Cerebellar nuclear complex (tissue), 1 donor: ENCODE measurements around the gene SLC66A2.
A peak's percentile ranks its signal among the peaks of the same experiment; 100 is the strongest.
"Not testable (repeated sequence)": the region's sequence is repeated elsewhere in the genome, so short reads cannot be mapped to it uniquely, and the experiment has no call there.

Source experiments
- DNase-seq, 2 experiments: peaks; one replicate each; lab custom pipeline; 2025; lab: John Stamatoyannopoulos, UW

The SLC66A2 gene

DNA sequence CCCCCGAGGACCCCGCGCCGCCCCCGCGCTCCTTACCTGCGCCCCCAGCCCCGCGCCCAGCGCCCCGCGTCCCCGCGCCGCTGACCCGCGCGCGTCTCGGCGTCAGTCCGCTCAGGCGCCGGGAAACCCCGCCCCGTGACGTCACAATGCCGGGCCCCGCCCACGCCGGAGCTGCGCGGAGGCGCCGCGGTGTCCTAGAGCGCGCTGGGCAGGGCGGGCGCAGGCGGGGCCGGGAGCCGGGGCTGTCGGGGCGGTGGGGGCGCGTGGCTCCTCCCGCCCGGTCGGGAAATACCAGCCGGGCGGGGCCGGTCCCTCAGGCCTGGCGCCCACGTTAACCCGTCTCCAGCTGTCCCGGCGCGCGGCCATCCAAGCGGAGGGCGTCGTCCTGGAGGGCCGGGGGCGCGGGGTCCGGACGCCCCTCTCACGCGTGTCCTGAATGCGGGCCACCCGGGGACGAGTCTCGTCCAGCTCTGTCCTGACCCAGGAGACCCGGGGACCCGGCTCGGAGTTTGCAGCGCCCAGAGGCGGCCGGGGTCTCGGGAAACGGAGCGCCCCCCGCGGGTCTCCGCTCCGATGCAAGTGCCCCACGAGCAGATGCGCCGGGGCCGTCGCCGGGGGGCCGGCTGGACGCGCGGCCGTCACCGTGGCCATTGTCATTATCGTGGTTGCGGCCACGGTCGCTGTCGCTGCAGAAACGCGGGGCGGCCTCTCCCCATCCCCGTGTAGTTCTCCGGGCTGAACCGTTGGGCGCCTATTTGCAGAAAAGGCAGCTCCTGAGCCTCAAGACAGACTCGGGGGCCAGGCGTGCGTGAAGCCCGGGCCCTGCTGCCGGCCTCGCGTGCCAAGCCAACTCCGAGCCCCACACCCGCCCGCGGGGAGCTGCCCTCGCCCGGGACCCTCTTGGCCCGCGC lies at the start of gene SLC66A2:
SLC66A2 (minus strand) TSS at position 109 of the 911 bp plus-strand sequence. CDS start 727 bp downstream, outside the sequence.
- peak in 1 of 2 experiments; percentile 47 for DNase-seq

DNA sequence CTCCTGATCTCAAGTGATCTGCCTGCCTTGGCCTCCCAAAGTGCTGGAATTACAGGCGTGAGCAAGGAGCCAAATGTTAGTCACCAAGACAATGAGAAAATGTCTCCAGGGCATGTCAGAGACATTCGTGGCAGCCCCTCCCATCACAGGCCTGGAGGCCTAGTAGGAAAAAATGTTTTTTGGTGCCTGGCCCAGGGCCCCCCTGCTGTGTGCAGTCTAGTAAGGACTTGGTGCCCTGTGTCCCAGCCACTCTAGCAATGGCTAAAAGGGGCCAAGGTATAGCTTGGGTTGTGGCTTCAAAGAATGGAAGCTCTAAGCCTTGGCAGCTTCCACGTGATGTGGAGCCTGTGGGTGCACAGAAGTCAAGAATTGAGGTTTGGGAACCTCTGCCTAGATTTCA lies 49.4 kb upstream of the SLC66A2 start:
- no peak for DNase-seq

- not testable (repeated sequence) for DNase-seq
Observed at GRCh38 chr18:79999701-80000100, 48.2 kb upstream of the SLC66A2 start.

- DNase-seq, result no peak
Observed at GRCh38 chr18:79991494-79991893, 40.0 kb upstream of the SLC66A2 start.

GRCh38 chr18:79989195-79989497 lies 37.7 kb upstream of the SLC66A2 start:
- DNase-seq, result no peak

DNA sequence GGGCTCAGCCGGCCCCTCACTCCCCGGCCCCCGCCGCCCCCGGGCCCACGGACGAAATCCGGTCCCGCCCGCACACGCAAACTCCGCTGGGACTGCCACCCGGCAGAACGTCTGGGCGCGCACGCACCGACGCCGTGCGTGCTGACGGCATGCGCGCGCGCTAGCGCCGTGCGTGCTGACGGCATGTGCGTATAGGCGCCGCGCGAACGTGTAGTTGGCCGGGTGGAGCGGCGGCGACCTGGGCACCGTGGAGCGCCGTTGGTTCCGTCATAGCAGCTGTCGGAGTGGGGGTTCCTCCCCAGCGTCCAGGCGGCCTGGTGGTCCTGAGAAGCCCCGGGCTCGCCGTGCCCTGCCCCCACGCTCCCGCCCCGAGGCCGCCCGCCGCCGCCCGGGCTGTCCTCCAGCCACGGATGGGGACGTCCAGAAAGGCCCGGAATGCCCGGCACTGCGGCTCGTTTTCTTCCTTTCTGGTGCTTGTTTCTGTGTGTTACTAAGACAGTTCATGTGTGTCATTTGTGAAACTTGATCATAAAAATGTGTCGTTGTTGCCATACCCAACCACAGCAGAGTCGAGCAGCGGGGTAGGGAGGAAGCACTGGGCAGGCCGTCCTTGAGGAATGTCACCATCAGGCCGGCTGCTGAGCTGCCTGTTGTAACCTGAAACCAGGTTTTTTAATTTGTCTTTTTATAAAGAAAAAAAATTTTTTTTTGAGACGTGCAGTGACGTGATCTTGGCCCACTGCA lies 37.2 kb upstream of the SLC66A2 start, which contains the start of gene TXNL4A:
TXNL4A (minus strand) TSS at position 113 of the 744 bp plus-strand sequence. CDS start 171 bp downstream, outside the sequence.
- DNase-seq, result peak; percentile 0 to 16

DNA sequence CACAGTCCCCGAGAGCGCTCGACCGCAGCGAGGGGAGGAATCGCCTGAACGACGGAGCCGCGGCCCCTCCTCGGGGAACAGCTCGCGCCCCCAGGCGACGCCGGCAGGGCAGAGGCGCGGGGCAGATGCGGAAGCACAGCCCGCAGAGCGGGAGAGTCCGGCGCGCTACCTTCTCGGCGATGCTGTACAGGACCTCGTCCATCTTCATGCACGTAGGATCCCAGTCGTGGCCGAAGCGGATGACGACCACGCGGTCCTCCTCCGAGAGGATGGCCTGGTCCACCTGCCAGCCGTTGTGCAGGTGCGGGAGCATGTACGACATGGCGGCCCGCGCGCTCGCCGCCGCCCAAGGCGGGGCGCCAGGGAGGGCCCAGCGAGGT lies 36.6 kb upstream of the SLC66A2 start:
- DNase-seq, result no peak

DNA sequence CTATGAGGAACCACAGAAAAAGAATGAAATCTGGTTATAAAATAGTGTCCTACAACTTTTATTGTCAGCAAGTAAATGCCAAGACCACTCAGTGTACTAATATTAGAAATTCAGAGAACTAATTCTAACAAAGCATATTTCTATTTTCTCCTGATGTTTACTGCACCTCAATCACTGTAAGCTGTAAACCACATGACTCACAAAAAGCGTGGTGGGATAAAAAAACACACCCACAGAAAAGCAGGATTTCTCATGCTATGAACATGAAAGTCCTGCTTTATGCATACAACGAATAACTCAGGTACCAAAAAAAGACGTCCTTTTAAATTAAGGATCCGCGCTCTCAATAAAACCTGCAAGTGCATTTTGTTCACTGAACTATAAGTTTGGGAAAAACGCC lies 36.1 kb upstream of the SLC66A2 start:
- no peak for DNase-seq

DNA sequence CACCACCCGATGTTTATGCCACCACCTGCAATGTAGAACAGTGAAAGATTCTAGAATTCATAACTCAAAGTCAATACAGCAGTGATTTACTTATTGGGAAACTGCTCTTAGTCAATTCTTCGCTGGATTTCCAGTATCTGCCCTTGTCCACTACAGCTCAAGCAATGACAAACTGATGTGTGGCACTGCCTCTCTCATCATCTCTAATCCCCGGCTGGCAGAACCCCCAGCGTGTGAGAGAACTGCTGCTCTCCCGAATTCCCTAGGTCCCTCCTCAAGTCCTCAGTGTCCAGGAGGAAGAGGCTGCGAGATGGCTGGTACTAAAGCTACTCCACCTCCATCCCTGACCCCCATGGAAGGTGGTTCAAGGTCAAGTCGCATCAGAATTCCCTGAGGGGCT lies 35.3 kb upstream of the SLC66A2 start:
- no peak for DNase-seq

GRCh38 chr18:79985172-79985571 lies 33.7 kb upstream of the SLC66A2 start:
- no peak for DNase-seq

DNA sequence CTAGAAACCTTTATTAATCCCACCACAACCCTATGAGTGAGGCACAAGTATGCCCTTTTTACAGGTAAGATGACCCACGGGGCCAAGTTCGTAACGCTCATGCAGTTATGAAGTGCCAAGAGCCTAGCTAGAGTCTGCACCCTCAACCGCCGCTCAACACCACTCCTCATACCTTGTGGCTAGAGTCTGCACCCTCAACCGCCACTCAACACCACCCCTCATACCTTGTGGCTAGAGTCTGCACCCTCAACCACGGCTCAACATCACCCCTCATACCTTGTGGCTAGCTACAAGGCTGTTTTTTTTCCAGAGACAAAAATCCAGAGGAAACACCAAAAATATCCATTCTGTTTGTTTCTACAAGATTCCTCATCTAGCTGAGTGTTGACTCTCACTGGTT lies 32.3 kb upstream of the SLC66A2 start:
- no peak for DNase-seq

- DNase-seq, result no peak
Observed at GRCh38 chr18:79983253-79983652, 31.8 kb upstream of the SLC66A2 start.

DNA sequence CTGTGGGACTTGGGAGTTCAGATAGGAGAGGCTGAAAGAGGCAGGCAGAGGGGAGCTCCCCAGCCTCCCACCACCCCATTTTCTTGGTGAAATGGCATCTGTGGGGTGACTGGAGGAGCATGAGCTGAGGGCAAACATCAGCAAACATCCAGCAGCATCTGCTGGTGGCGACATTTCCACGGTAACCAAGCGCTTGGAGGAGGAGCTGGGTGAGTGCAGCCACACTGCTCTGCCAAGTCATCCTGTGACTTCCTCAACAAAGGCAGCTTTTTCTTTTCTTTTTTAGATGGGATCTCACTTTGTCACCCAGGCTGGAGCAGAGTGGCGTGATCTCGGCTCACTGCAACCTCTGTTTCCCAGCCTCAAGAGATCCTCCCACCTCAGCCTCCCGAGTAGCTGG lies 31.3 kb upstream of the SLC66A2 start:
- no peak for DNase-seq

DNA sequence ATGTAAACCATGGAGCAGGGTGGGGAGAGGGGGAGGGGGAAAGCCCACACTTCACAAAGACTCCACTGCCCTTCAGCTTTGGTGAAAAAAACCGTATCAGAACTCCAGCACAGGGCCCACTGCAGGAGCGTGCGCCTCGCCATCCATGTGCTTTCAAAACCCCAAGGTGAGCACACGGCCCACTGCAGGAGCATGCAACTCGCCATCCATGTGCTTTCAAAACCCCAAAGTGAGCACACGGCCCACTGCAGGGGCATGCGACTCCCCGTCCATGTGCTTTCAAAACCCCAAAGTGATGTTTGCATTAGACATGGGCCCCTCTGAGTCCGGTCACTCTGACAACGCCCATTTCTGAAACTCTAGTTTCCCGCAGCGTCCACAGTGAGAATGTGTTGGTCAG lies 29.1 kb upstream of the SLC66A2 start:
- DNase-seq, result no peak

- no peak for DNase-seq
Observed at GRCh38 chr18:79979843-79980242, 28.4 kb upstream of the SLC66A2 start.

DNA sequence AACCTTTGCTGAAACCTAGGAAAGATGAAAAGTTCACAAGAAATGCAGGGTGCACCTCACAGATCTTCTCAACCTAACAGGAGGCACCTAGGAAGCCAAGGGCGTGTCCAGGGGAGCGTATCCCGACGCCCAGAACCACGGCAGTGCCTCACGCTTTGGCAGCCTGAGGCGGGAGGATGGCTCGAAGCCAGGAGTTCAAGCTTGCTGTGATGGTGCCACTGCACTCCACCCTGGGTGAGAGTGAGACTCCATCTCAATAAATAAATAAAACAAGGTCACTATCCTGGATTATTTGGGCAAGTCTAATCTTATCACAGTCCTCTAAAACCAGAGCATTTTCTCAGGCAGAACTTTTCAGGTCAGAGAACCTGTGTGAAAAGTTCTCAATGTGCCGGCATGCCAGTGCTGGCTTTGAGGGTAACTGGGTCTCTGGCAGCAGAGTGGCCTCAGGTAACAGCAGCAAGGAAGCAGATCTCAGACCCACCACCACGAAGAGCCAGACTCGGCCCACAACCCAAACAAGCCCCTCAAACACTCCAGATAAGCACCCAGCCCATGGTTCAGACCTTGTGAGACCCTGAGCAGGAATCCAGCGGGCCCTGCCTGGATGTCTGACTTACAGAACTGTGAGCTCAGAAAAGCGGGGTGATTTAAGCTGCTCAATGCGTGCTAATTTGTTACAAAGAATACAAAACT lies 24.7 kb upstream of the SLC66A2 start:
- no peak for DNase-seq

- DNase-seq, result no peak
Observed at GRCh38 chr18:79975043-79975442, 23.6 kb upstream of the SLC66A2 start.

- no peak for DNase-seq
Observed at GRCh38 chr18:79974025-79974654, 22.7 kb upstream of the SLC66A2 start.

DNA sequence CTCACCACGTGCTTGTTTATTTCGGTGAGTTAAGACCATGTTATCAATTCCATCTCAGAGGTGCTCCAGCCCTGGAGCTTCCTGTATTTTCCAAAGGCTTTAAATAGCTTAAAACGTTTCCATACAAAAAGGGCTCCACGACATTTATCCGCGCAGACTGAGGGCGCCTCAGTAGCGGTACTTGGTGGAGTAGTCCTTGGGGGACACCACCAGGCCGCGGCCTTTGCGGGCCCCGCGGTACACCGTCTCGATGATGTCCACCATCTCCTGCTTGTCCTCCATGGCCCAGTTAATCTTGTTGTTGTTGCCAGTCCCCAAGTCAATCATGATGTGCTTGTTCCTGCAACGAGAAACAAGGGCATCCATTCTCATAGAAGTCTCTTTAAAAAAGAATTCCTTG lies 22.1 kb upstream of the SLC66A2 start:
- DNase-seq, result no peak

DNA sequence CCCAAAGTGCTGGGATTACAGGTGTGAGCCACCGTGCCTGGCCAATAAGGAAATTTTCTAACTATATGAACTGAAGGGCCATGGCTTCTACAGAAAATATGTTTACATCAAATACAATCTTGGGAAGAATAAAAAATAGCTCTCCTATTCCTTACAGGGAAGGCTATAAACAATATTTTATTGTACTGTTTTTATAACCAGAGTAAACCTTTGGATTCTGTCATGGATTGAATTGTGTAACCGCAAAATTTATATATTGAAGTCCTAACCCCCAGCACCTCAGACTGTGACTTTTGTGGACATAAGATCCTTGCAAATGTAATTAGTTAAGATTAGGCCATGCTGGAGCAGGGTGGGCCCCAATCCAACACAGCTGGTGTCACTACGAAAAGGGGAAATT lies 21.3 kb upstream of the SLC66A2 start:
- DNase-seq, result no peak

- DNase-seq, result no peak
Observed at GRCh38 chr18:79971986-79972385, 20.5 kb upstream of the SLC66A2 start.
